Measurements from ENCODE around the gene SRSF4.
A peak's percentile ranks its signal among the peaks of the same experiment; 100 is the strongest.

SRSF4 gene

GRCh38 chr1:29200906-29201594 lies 19.4 kb upstream of the SRSF4 start:
- DNase-seq, result no peak

DNA sequence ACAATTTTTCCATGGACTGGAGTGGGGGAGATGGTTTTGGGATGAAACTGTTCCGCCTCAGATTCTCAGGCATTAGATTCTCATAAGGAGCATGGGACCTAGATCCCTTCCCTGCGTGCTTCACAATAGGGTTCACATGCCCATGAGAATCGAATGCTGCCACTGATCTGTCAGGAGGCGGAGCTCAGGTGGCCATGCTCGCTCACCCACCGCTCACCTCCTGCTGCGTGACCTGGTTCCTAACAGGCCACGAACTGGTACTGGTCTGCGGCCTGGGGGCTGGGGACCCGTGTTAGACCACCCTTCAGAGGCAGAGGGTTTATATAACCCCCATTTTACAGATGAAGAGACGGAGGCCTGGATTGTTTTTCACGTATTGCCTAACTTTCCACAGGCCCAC lies 16.3 kb upstream of the SRSF4 start:
- DNase-seq, result no peak

DNA sequence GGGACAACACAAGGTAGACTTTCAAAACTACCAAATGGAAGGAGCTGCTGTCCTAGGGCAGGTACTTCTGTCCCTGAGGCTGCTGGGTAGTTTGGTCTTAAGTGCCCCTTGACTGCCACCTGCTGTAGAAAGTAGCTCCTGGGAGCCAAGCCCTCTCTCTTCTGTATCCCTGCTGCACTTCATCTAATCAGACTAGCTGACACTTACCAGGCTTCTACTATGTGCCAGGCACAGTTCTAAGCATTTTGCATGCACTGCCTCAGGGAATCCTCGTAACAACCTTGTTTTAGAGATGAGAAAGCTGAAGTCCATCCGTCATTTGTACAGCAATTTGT lies 15.9 kb upstream of the SRSF4 start:
- no peak for DNase-seq

DNA sequence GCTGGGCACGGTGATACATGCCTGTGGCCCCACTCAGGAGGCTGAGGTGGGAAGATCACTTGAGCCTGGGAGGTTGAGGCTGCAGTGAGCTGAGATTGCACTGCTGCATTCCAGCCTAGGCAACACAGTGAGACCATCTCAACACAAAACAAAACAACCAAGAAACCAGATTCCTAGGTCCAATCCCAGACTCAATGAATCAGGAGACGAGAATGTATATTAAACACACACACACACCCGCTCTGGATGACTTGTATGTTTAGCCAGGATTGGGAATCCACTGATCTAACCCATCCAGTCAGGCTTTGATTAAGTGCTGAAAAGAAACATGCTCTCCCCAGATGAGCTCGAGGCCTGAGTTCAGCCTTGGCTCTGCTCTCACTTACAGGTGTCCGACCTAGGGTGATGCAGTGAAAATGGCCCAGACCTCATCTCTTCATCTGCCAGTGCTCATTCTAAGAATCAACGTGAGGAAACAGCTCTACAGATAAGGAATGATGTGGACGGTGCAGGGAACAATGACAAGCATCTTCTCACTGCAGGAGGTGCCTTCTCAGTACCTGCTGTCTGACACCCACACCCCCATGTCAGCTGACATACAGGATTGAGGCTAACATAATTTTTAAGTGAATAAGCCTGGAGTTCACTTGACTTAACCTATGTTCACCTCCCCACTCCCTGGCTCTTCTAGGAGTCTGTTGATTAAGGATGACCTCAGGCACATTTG lies 15.3 kb upstream of the SRSF4 start:
- DNase-seq, result no peak

GRCh38 chr1:29195881-29196291 lies 14.2 kb upstream of the SRSF4 start:
- no peak for DNase-seq

DNA sequence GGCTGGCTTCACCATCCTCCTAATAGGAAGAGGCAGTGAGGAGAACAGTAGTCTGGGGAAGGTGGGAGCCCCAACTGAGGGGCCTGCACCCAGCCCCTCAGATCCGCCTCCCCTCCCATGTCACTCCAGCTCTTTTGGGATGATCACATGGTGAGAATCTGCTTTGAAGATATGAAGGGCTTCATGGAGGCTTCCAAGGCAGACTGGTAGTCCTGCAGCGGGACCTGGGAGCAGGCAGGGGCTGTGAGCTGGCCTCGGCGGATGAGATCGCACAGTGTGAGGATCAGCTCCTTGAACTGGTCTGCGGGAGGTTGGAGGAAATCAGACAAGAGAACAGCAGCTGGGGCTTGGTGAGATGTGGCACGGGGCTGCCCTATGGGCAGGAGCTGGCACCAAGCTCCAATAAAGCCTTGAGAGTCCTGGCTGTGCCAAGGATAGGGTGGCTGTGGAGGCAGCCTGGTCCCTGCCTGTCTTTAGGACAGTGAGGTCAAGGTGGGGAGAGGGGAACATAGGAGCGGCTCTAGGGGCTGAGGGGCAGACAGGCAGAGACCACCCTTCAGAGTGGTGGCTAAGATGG lies 12.3 kb upstream of the SRSF4 start:
- no peak for DNase-seq

DNA sequence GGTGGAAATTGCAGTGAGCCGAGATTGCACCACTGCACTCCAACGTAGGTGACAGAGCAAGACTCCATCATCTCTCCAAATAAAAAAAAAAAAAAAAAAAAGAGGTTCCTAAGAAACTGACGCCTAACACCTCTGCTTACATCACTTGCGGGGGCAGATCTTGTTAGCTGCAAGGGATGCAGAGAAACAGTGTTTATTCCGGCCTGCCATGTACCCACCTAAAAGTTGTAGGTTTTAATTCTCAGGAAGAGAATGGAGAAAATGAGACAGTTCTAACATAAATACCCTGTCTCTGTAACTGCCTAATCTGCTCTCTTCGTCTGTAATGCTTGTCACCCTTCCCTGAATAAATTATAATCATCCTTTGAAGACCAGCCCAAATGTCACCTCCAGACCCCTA lies 9.0 kb upstream of the SRSF4 start:
- DNase-seq, result no peak

DNA sequence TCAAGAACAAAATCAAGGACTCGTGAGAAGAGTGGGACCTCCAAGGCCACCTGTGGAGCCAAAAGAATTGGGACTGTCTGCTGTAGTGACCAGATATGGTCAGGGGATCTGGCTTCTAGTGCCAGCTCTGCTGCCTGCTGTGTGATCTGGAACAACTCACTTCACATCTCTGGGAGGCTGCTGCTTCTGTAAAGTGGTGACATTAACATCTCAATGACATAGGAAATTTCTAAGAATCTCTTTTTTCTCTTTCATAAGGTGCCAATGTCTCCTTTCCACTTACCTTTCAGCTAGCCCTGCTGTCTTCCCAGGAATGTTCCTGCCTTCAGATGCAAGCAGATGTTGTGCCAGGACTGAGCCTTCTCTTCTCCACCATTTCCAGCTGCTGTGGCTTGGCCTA lies 5.0 kb upstream of the SRSF4 start:
- DNase-seq, result no peak

GRCh38 chr1:29186252-29186651 lies 4.6 kb upstream of the SRSF4 start:
- no peak for DNase-seq

GRCh38 chr1:29183287-29183686 lies 1.6 kb upstream of the SRSF4 start:
- no peak for DNase-seq

DNA sequence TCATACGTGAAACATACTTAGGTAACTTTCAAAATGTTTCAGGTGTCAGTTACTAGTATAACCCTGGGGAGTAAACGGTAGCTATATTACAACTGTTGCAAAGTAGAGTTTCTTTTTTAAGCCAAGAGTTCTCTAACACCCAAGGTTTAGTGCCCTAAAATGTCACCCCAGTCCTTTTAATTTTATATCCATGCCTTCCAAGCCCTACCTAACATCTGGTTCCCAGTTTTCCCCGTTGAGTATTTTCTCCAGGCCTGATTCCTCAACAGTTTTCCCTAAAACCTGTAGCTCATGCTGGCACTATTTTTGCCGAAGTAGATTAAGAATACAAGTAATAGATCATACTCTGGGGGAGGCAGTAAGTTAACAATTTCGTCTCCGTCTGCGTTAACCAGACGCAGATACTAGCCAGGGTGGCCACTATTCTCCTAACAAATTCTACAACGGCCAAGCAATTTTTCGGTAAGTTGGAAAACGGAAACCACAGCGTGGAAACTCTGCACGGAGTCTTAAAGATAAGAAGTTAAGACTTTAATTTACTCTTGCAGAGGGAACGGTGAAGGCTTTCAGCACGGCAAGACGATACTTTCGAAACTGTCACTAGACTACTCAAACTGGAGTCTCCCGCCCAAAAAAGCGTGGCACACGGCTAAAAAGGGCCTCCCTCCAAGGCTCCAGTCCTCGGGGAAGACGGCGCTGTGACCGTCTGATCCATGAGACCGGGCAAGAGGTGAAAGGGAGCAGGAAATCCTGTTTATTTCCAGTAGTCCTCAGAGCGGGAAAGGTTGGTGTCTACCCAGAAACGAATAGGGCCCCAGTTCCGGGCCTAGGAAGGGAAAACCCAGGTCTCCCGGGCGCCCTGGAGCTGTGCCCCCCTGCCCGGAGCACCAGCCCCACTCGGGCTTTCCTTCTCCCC lies 945 bp downstream of the SRSF4 start:
- no peak for DNase-seq

DNA sequence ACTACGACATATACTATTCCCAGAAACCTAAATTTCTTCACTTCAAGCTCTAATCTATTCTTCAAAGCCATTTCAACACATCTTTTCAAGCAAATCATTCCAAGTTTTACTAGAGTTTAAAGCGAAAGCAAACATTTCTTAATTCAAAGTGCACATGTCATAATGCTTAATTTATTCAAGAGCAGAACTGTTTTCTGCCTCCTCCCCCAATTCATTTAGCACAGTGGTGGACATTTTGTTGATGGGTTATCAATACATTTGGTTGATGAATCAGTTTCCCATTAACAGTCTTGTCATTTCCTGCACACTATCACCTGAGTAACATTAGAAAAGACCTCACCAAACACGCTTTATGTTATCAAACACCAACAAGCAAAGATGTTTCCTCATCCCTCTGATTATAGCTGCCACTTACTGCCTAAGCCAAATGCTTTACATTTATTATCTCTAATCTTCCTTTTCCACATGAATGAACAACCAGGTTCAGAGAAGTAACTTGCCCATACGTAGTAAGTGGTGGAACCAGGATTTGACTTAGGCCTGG lies 2.0 kb downstream of the SRSF4 start:
- no peak for DNase-seq

- no peak for DNase-seq
These were observed 4.5 kb downstream of the SRSF4 start for GRCh38 chr1:29177022-29177705.

DNA sequence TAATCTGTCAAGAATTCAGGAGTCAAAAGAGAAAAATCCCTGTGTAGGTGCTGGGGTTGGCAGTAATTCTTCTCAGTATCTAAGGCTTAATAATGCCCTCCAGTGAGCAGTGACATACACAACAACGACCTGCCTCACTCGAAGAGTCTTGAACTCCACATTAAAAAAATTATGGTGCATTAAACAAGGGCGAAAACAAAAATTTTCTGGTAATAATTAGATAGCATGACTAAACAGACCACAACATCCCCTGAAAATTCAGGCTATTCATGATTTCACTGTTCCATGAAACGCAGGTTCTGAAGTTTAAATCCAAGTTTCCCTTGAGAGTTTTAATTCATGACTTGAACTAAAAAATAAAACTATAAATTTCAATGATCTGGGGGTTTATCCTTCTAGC lies 5.1 kb downstream of the SRSF4 start:
- no peak for DNase-seq

- no peak for DNase-seq
These were observed 9.2 kb downstream of the SRSF4 start for GRCh38 chr1:29172415-29172939.

- no peak for DNase-seq
These were observed 10.2 kb downstream of the SRSF4 start for GRCh38 chr1:29171521-29171920.

DNA sequence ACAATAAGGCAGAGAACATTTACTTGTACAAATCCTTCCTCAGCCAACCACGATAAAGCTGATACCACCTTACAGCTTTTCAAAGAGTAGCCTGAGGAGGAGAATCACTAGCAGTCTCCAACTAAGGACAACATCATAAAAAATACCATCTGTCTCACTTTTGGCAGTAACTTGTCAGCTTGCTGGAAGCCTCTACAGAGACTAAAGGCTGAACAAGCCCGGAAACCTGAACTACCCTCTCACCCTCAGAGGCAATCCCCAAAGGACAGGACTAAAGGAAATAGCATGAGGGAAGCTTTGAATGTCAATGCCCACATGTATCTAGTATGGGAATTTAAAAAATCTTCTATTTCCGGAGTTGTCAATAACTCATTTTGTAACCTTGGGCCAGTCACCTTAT lies 10.6 kb downstream of the SRSF4 start:
- DNase-seq, result peak; percentile 95

GRCh38 chr1:29169976-29170375 lies 11.7 kb downstream of the SRSF4 start:
- no peak for DNase-seq

- DNase-seq, result no peak
These were observed 13.8 kb downstream of the SRSF4 start for GRCh38 chr1:29167904-29168303.

GRCh38 chr1:29166291-29166878 lies 15.3 kb downstream of the SRSF4 start:
- no peak for DNase-seq

GRCh38 chr1:29164588-29164987 lies 17.1 kb downstream of the SRSF4 start:
- DNase-seq, result no peak
